Activated CD8-positive, alpha-beta memory T cell treated with anti-CD3 and anti-CD28 coated beads for 4 hours (primary cell): Measurements from ENCODE around the gene WDR70.
"Not testable (repeated sequence)": the region's sequence is repeated elsewhere in the genome, so short reads cannot be mapped to it uniquely, and the experiment has no call there.

Experiments used
- DNase-seq, 2 donors: peaks; one replicate each; pipeline ENCODE4 v3.0.0-alpha.2; 2020; ENCODE audit warnings: low read depth in 2 of 2

WDR70 gene

GRCh38 chr5:37637165-37637845, 258.2 kb downstream of the WDR70 start:
- DNase-seq = no peak

- no peak for DNase-seq
These were observed 259.8 kb downstream of the WDR70 start for GRCh38 chr5:37638897-37639296.

GRCh38 chr5:37640088-37640487, 261.0 kb downstream of the WDR70 start:
- no peak for DNase-seq

- DNase-seq = no peak
These were observed 262.8 kb downstream of the WDR70 start for GRCh38 chr5:37641933-37642332.

- DNase-seq = no peak
These were observed 266.6 kb downstream of the WDR70 start for GRCh38 chr5:37645707-37646106.

- not testable (repeated sequence) for DNase-seq
These were observed 275.4 kb downstream of the WDR70 start for GRCh38 chr5:37654566-37654965.

GRCh38 chr5:37657046-37657445, 277.9 kb downstream of the WDR70 start:
- DNase-seq = no peak

- no peak for DNase-seq
These were observed 279.3 kb downstream of the WDR70 start for GRCh38 chr5:37658440-37658839.

GRCh38 chr5:37660319-37660718, 281.2 kb downstream of the WDR70 start:
- DNase-seq = no peak

GRCh38 chr5:37661227-37661920, 282.3 kb downstream of the WDR70 start:
- DNase-seq = no peak

GRCh38 chr5:37661951-37662350, 282.8 kb downstream of the WDR70 start:
- DNase-seq = no peak

- DNase-seq = no peak
These were observed 283.2 kb downstream of the WDR70 start for GRCh38 chr5:37662362-37662761.

- DNase-seq = no peak
These were observed 283.8 kb downstream of the WDR70 start for GRCh38 chr5:37662789-37663485.

- no peak for DNase-seq
These were observed 284.4 kb downstream of the WDR70 start for GRCh38 chr5:37663538-37663937.

- DNase-seq = no peak
These were observed 285.4 kb downstream of the WDR70 start for GRCh38 chr5:37664551-37664950.

GRCh38 chr5:37665272-37665671, 286.2 kb downstream of the WDR70 start:
- no peak for DNase-seq

GRCh38 chr5:37665889-37666288, 286.8 kb downstream of the WDR70 start:
- no peak for DNase-seq

- no peak for DNase-seq
These were observed 288.3 kb downstream of the WDR70 start for GRCh38 chr5:37667430-37667829.

GRCh38 chr5:37667846-37668245, 288.7 kb downstream of the WDR70 start:
- no peak for DNase-seq

- DNase-seq = no peak
These were observed 289.5 kb downstream of the WDR70 start for GRCh38 chr5:37668524-37669047.

- DNase-seq = not testable (repeated sequence)
These were observed 293.0 kb downstream of the WDR70 start for GRCh38 chr5:37672118-37672588.

GRCh38 chr5:37674361-37674760, 295.2 kb downstream of the WDR70 start:
- DNase-seq = not testable (repeated sequence)
